IPS-NIHi7 (cell line): ENCODE data around the gene OSBPL6.
"Not testable (repeated sequence)": the region's sequence is repeated elsewhere in the genome, so short reads cannot be mapped to it uniquely, and the experiment has no call there.

ENCODE experiments used
- DNase-seq: peaks from one replicate; pipeline ENCODE4 v3.0.0; 2012; ENCODE audit warnings: mixed read lengths; ENCODE audit errors: extremely low spot score

The OSBPL6 gene

DNA sequence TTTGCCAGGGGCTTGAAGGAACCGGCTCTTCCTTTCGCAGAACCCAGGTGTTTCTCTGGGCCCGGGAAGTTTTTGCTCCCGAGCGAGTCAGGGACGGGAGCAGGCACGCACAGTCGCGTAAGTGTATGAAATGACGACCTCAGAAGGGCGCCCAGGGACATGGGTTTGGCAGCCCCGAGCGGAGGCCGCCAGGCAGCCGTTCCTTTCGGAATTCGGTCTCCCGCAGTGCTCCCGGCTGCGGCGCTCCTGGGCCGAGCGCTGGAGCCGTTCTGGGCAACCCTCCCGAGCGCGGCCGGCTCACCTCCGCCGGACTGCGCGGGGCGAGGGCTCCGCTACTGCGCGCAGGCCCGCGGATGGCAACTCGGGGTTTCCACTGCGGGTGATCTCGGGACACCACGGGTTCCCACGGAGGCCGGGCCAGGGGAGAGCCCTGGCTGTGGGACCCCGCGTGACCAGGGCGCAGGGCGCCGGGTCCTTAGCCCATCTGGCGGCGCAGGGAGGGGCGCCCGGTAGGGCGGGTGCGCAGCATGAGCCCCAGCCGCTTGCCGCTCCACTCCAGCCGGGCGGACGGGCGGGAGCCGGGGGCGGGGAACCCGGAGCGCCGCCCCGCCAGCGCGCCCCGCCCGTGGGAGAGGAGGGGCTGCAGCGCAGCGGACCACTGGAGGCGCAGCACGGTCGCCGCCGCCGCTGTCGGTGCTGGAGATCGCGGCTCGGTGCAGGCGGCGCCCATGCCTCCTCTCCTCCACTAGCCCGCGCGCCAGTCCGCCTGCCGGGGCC is at the start of gene OSBPL6:
OSBPL6 (plus strand) TSS at position 690 of the 777 bp plus-strand sequence. CDS start 111,673 bp downstream, outside the sequence.
- DNase-seq = peak; percentile 90

DNA sequence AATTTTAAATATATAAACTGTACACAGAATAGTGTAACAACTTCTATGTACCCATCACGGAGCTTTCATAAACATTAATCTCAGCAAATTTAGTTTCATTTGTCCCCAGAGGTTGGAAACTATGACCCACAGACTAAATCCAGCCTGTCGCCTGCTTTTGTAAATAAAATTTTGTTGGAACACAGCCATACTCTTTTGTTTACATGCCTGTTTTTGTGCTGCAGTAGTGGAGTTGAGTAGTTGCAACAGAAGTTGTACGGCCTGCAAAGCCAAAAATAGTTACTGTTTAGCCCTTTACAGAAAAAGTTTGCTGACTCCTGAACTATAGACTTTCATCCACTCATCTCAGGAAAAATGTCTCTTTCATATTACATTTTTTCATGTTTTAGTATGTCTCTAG is 42.3 kb upstream of the OSBPL6 start:
- no peak for DNase-seq

DNA sequence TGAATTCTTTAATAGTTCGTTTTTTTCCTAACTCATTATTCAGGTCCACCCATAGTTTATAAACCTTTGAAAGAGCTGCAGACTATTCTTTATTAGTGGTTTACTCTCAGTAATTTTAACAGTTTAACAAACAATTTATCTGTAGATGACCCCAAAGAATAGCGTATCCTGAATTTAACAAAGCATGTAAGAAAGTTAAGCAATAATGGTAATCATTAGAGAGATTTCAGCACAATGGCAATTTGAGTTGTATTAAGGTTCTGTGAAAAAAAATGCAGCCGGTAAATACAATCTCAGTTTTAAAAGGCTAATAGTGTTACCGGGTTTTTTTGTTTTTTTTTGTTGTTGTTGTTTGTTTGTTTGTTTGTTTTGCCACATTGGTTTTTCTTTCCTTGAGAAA is 41.8 kb upstream of the OSBPL6 start:
- DNase-seq = no peak

DNA sequence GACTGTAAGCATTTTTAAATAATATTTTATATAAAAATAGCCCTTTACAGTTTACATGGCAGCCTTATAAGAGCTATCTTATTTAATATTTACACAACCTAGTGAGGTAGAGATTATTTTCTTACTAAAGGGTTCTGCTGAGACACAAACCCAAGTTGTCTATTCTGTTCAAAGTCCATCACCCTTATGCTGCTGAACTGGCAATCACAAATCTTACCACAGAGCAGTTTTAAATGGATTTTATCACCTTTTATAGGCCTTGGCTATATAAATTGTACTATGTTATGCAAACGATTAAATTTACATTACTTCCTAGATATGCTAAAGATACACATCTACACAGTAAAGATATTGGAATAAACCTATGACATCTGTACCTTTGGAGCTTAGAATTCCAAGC is 41.3 kb upstream of the OSBPL6 start:
- no peak for DNase-seq

DNA sequence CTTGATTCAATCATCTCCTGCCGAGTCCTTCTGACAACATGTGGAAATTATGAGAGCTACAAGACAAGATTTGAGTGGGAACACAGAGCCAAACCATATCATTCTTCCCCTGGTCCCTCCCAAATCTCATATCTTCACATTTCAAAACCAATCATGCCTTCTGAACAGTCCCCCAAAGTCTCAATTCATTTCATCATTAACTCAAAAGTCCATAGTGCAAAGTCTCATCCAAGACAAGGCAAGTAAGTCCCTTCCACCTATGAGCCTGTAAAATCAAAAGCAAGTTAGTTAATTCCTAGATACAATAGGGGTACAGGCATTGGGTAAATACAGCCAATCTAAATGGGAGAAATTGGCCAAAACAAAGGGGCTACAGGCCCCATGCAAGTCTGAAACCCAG is 40.4 kb upstream of the OSBPL6 start:
- DNase-seq = not testable (repeated sequence)

DNA sequence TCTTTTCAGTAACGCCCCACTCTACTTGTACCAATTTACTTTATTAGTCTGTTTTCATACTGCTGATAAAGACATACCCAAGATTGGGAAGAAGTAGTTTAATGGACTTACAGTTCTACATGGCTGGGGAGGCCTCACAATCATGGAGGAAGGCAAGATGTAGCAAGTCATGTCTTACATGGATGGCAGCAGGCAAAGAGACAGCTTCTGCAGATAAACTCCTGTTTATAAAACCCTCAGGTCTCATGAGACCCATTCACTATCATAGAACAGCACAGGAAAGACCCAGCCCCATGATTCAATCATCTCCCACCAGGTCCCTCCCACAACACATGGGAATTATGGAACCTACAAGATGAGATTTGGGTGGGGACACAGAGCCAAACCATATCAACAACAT is 38.8 kb upstream of the OSBPL6 start:
- DNase-seq = no peak

DNA sequence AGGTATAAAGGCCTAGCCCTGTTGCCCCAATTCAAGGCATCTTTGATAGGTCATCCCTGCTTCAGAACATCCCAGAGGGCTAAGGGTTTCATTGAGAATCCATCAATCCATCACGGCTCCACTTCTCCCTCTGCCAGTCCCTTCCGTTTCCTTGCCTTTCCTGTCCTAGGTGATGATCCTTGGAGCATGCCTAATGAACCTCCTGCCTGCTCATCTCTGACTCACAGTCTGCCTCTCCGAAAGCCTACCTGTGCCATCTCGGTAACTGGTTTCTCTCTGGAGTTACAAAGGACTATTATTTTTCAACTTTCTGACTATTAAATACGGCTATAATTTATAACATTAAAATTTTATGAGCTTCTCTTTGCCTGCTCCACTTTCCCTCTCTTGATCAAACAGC is 36.7 kb upstream of the OSBPL6 start:
- no peak for DNase-seq

DNA sequence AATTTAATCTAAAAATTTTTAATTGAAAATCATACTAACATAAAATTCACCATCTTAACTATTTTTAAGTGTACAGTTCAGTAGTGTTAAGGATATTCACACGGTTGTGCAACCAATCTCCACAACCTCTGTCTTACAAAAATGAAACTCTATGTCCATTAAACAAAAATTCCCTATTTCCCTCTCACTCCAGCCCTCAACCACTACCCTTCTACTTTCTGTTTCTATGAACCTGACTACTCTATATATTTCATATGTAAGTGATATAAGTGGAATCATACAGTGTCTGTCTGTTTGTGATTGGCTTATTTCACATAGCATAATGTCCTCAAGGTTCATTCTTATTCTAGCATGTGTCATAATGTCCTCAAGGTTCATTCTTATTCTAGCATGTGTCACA is 34.3 kb upstream of the OSBPL6 start:
- DNase-seq = no peak

DNA sequence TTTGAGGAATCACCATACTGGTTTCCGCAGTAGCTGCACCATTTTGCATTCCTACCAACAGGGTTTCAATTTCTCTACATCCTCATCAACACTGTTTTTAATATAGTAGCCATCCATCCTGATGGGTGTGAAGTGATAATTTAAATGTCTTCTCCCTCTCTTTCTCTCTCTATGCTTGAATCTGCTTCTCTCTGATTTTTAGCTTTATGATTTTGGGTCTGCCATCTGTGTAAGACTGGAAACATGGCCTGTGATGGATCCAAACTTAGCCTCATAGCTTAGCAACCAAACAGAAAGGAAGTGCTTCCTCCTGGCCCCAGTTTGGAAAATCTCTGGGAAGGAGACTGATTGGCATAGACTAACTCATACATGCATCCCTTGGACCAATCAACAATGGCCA is 33.7 kb upstream of the OSBPL6 start:
- DNase-seq = no peak

DNA sequence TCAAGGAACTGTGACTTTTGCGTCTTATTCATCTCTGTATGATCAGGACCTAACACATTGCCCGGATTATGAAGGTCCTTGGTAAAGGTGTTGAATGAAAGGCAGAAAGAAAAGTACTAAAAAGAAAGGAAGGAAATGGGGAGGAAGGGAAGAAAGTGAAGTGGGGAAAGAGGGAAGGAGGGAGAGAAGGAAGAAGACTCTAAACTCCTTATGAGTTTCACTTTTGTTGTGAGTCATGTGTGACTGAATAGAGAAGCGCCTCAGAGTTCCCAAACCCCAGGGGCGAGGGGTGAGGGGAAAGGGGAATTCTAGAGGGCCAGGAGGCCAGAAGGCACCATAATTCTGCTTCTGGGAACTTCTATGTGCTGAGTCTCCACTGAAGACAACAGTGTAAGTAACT is 30.9 kb upstream of the OSBPL6 start:
- DNase-seq = no peak

DNA sequence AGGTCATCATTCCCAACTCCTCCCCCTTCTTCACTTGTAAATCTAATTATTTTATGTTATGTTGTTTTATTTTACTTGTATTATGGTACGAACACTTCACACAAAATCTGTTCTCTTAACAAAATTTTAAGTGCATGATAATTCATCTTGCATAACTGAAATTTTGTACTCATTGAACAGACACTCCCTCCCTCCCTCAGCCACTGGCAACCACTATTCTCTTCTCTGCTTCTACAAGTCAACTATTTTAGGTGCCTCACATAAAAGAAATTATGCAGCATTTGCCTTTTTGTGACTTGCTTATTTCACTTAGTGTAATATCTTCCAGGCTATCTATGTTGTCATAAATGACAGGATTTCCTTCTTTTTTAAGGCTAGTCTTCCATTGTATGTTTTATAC is 30.4 kb upstream of the OSBPL6 start:
- DNase-seq = no peak

DNA sequence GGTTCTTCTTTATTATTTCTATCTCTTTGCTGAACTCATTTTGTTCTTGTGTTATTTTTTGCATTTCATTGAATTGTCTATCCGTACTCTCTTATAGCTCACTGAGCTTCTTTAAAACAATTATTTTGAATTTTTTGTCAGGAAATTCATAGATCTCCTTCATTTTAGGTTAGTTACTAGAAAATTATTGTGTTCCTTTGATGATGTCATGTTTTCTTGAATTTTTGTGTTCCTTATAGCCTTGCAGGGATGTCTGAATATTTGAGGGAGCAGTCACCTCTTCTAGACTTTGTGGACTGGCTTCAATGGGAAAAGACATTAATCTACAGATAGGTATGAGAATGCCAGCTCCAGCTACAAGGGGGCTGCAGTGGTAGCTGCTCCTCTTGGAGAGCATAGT is 20.7 kb upstream of the OSBPL6 start:
- DNase-seq = no peak

DNA sequence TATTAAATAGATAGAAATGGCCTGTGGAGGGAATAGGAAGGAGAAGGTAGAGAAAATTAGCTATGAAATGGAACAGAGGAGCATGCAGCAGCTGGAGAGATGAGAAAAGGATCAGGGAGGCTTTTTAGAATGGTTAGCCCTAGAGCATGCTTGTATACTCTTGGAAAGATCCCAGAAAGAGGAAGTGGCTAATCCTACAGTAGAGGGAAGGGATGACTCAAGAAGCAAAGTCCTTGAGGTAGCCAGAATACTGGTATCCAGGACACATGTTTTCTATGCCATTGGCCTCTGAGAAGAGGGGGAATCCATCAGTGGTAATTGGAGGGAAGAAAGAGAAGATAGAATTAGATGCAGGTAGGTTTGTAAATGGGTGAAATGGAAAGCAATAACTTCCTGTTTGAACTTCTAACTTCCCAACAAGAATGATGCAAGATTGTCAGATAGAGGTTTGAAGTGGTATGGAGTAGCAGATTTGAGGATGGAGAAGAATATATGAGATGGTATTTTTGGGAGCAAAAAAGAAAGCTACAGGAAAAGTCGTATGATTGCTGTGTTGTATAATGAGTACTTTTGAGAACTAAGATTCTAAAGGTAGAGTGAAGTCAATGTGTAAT is 17.1 kb upstream of the OSBPL6 start:
- DNase-seq = no peak

DNA sequence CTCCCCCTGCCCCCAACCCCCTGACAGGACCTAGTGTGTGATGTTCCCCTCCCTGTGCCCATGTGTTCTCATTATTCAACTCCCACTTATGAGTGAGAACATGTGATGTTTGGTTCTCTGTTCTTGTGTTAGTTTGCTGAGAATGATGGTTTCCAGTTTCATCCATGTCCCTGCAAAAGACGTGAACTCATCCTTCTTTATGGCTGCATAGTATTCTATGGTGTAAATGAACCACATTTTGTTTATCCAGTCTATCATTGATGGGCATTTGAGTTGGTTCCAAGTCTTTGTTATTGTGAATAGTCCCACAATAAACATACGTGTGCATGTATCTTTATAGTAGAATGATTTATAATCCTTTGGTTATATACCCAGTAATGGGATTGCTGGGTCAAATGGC is 13.7 kb upstream of the OSBPL6 start:
- DNase-seq = not testable (repeated sequence)

DNA sequence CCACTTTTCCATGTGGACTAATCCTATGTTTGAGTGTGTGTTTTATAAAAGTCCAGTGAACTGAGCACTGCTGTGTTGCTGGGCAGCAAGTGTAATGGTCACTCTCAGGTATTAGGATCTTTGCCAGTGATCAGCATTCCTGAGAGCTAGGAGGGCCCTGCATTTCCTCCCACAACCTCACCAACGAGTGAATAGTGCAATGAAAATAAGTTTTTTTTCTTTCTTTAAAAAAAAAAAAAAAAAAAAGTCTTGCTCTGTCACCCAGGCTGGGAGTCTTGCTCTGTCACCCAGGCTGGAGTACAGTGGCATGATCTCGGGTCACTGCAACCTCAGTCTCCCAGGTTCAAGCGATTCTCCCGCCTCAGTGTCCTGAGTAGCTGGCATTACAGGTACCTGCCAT is 6.5 kb upstream of the OSBPL6 start:
- no peak for DNase-seq

DNA sequence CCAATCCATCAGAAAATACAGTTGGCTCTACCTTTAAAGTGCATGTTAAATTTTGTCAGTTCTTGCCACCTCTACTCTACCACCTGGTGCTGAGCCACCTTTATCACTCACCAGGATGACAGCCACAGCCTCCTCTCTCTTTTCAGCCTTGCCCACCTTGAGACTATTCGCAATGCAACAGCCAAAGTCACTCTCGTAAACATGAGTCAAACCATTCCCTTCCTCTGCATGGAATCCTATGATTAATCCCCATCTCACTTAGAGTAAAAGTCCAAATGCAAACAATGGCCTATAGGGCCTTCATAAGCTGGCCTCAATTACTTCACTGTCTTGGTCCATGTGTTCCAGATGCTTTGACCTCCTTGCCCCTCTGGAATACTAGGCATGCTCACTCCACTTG is 5.8 kb upstream of the OSBPL6 start:
- no peak for DNase-seq

DNA sequence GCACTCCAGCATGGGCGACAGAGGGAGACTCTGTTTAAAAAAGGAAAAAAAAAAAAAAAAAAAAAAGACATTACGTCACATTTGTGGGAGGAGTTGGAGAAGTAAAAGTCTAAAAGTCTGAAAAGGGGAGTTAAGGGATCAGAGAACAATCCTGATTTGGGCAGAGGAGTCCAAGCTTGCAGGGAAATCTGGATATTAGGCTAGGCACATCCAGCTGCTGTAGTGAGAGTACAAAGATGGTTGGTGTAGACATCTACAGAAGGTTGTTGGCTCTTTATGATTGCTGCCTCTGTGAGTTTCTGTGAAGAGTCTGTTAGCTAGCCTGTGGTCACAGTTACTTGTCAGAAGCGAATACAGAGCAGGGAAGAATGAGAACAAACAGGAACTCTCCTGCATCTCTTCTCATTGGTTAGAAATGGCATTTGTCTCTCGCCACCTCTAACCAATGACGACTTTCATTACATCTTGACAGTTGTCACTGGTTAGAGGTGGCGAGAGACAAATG is 3.3 kb upstream of the OSBPL6 start:
- no peak for DNase-seq

DNA sequence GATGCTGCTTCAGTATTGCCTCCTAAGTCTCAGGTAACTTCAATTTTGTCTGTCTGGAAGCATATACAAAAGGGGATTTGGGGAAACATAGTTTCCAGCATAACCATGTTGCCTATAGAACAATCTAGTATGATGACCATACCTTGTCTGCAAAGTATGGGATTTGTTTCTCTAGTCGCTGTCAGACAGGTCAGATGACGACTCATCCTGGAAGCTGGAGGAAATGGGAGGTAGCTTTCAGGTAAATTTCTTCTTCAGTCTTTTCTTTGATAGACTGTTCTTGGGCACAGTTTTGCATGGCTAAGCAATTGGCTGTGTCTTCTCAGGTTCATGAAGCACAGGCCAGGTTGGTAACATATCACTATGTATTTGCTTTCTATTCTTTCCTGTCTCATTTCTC is 2.8 kb upstream of the OSBPL6 start:
- DNase-seq = no peak

DNA sequence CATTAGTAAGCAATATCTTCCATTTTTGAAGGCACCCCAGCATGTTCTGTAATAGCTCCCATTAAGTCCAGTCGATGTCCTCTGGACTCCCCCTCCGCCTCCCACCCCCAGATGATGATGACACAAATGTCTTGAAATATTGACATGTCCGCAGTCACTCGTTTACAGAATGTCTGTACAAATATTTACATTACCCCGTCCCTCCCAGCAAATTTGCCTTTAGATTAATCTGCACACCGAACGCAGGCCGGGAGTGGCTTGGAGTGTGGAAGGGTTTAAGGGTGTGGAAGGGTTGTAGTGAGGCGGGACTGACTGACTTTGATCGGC is 853 bp upstream of the OSBPL6 start:
- no peak for DNase-seq

DNA sequence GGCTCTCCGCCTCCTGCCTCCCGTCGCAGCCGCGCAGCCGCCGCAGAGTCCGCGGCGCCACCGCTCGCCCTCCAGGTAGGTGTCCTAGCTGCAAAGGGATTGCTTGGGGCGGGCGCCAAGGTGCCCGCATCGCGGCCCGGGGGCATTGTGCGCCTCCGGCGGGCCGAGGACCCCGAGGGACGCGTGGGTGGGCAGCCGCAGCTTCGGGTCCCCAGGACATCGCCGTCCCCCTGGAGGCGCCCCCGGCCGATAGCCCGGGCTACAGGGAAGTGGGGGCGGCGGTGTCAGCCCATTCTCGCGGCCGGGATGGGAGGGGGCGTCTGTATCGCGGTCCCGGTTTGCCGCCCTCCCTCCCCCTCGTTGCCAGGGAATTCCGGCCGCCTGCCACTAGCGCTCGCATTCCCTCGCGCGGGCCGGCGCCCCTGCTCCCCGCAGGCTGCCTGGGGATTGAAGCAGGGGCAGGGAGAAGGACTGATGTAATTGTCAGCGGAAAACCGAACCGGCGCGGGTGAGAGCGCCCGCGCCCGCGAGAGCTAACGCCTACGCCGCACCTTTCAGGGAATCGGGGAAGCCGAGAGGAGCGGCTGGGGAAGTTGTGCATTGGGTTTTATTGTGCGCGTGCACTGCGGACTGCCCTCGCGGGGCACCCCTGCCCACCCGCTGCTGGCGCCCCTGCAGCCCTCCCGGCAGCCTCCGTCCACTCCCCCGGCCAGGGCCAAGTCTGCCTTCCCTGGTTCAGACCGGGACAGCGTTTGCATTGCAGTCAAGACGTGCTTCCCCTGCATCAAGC is 483 bp downstream of the OSBPL6 start:
- peak; percentile 68 for DNase-seq

DNA sequence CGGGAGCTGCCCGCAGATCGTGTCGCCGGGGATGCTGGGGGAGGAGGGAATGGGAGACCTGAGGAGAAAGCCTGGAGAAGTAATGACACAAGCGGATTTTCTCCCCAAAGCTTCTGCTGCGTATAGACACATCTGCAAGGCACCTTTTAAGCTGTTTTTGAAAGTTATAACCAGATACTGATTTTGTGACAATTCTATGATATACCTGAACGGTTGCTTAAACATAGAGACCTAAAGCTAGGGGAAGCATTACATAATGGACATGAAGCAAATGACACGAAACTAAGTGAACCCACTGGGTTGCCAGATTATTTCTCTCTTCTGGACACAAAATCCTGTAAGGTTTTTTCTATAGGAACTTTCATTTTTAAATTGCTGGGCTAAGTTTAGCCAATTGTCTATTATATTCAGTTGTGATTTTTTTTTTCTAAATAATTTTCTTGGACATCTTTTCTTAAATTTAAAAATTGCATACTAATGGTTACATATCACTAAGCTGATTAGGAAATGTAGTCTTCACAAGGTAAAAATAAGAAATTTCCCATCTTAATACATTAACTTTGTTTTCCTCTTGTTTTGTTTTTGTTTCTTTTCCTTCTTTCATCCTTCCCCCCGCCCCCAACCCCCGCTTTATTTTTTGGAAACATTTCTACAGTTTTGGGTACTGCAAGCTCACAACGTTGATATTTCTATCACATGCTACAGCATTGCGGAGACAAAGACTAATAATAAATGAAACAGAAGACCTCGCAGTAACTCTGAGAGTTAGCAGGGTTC is 1.3 kb downstream of the OSBPL6 start:
- no peak for DNase-seq

DNA sequence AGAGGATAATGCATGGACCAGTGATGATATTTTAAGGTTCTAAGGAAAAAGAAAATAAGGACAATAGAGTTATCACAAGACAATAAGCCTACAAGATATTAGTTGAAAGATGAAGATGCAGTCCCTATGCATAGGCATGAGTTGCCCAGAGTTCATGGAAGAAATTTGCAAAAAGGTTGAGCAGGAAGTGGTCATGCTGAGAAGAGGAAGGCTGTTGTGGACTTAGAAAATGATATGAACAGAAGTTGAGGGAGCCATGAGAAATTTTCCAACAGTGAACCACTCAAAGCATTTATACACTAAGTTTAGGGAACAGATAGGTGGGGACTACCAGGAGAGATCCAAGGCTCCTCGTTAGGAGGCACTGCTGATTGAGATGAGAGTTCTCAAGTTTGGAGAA is 3.5 kb downstream of the OSBPL6 start:
- DNase-seq = no peak
